Germinal center (tissue), 1 donor: ENCODE results near the gene SPINDOC.
"Not testable (repeated sequence)": the region's sequence is repeated elsewhere in the genome, so short reads cannot be mapped to it uniquely, and the experiment has no call there.

Source experiments
- DNase-seq: peaks from one replicate; pipeline ENCODE4 v3.0.0; 2012; ENCODE audit warnings: mixed read lengths, low spot score

Gene SPINDOC

GRCh38 chr11:63858628-63859550 lies 45.6 kb downstream of the SPINDOC start:
- DNase-seq, result no peak

DNA sequence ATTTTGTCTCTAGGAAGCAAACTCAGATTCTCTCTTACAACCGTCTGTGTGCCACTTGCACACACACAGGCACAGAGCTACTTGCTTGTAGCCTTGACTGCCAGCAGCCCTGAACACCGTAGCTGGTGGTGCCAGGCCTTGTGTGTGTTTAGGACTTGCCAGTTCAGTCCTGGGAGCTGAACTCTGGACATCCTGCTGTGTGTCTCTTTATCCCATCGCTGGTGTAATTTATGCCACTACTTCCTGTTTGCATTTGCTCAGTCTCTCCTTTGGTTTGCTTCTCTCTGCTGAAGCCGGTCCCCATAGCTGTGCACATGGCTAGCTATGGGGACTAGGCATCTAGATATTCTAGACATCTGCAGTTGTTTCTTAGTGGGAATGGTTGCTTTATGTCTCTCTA lies 49.7 kb downstream of the SPINDOC start:
- DNase-seq, result no peak

GRCh38 chr11:63863620-63864019 lies 50.4 kb downstream of the SPINDOC start:
- not testable (repeated sequence) for DNase-seq

DNA sequence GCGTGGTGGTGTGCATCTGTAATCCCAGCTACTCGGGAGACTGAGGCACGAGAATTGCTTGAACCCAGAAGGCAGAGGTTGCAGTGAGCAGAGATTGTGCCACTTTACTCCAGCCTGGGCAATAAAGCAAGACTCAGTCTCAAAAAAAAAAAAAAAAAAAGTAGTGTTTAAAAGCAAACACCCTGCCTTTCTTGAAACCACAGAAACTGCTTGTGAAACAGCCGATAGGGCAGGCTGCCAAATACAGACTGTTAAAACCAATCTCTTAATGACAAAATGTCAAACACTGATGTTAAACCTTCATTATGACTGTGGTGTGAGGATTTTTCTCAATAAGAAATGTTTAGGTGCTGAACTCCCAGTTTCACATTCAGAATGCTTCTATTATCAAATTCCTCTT lies 53.0 kb downstream of the SPINDOC start:
- DNase-seq, result no peak

DNA sequence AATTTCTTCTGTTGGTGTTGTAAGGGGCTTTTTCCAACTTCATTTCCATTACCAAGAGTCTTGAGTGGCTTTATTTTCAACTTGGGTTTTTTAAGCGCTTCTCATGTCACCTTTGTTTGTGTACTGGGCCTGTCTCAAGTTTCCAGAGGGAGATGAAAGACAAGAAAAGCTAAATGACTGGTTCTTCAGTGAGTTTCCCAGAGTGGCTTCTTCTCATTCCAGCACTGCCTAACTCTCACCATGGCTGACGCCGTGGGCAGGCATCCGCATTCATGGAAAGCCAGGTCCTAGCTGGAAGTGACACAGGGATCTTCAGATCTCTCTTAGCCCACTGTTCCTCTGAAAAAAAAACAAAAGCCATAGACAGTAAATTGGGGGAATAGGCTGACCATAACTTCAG lies 54.3 kb downstream of the SPINDOC start:
- DNase-seq, result no peak

- no peak for DNase-seq
Observed at GRCh38 chr11:63868399-63869064, 55.3 kb downstream of the SPINDOC start.

DNA sequence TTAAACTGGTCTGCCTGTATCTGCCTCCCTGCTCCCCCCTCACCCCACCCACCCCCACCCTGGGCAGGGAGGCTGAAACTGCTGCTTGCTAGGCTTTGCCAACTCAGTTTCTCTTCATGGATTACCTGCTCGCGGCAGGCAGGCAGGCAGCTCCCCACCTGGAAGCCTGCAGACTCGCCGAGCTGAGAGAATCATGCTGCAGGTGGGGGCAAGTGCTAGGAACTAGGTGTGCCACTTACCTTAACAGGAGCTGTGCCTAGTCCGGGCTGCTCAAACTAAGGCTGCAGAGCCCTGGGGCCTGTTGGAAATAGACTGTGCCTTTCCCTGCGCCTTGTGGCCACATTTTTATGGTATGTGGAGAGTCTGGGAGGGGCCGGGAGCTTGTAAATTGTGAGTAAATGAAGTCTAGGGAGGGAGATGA lies 55.9 kb downstream of the SPINDOC start:
- DNase-seq, result no peak

- no peak for DNase-seq
Observed at GRCh38 chr11:63869683-63870082, 56.4 kb downstream of the SPINDOC start.

- no peak for DNase-seq
Observed at GRCh38 chr11:63870351-63871140, 57.3 kb downstream of the SPINDOC start.

GRCh38 chr11:63871962-63872799 lies 58.9 kb downstream of the SPINDOC start:
- peak; percentile 23 for DNase-seq

DNA sequence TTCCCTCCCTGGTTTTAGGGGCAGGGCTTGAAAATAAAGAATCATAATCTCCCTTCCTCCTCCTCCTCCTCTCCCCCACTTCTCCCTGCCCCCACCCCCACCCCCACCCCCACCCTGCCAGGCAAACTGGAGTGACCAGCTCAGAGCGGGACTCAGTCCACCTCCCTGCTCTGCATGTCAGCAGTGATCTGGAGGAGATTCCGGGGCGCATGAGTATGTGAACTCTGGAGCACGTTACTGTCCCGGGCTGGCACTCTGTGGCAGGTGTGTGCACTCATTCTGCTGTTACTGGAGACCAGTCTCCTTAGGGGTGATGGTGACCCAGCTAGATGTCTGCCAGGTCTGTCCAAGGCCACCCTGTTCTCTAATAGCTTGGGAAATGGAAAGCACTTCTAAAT lies 59.5 kb downstream of the SPINDOC start:
- no peak for DNase-seq

GRCh38 chr11:63873311-63873710 lies 60.1 kb downstream of the SPINDOC start:
- no peak for DNase-seq

DNA sequence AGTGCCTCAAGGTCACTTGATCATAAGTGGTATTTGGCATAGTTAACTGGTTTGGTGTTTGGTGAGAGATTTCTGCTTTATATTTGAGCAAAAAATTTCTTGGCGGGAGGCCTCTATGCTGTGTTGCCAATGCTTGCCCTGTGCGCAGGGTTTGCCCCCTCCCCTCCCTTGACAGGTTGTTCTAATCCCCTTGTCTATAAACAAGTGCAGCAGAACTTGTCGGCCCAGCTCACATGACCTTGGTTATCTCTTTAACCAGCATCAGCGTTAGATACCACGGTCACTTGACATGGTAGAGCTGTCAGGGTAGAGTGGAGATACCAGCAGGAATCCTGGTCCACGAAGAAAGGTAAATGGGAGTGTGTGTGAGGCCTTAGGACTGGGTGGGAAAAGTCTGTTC lies 61.3 kb downstream of the SPINDOC start:
- no peak for DNase-seq

- DNase-seq, result no peak
Observed at GRCh38 chr11:63875506-63876065, 62.3 kb downstream of the SPINDOC start.

DNA sequence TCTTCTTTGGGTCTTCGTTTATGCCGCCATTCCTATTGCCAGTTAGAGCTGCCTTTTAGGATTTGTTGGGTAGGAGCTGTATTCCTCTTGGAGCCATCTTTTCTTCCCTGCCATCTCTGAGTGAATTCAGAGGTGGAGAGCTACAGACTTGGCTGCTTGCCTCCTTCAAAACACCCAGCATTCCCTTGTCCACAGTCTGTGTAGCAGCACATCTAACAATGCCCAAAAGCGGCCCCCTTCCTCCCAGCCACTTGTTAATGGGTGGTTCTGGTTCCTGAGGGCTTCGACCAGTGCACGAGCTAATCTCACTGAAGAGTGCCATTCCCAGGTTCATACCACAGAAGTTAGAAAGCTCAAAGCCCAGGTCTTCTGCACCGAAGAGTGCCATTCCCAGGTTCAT lies 63.4 kb downstream of the SPINDOC start:
- no peak for DNase-seq
